HG02763 (cell line): ENCODE measurements around the gene AJAP1.

ENCODE experiments used
- ATAC-seq: cut with Tn5 transposase; IDR thresholded peaks from one replicate; pipeline ENCODE4 v1.9.1; 2021; ENCODE audit warnings: mild to moderate bottlenecking, moderate library complexity; ENCODE audit not compliant: unreplicated experiment

The AJAP1 gene

DNA sequence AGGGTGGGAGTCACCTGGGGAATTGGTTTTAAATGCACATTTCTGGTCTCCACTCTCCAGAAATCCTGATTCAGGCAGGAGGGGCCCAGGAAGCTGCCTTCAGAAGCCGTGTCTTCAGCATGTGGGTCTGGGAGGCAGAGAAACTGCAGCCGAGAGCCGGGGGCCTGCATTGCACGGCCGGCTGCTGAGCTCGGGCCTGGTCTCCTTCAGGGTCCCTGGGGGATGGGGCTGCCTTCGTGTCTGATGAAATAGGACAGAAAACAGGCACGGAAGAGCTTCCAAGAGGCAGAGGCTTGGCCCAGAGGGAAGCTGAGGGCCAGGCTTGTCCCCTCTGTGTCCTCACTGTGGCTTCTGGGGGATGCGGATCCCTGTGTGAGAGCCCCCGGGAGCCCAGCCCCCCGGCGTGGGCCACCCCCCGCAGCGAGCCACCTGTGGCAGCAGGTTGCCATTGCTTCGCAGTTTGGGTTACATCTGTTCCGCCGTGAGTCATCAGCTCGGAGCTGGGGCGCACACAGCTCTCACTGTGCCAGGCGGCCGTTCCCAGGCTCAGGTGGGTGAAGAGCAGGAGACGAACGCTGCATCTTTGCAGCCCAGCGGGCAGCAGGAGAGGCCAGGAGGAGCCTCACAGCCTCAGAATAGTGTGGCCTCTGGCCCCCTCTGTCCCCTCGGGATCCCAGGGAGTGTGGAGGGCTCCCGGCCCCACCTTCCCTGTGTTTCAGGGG lies 72.4 kb downstream of the AJAP1 start:
- ATAC-seq, result no peak

GRCh38 chr1:4728319-4729089 lies 74.1 kb downstream of the AJAP1 start:
- no peak for ATAC-seq

- ATAC-seq, result no peak
Measured at GRCh38 chr1:4729090-4729471, 74.7 kb downstream of the AJAP1 start.

DNA sequence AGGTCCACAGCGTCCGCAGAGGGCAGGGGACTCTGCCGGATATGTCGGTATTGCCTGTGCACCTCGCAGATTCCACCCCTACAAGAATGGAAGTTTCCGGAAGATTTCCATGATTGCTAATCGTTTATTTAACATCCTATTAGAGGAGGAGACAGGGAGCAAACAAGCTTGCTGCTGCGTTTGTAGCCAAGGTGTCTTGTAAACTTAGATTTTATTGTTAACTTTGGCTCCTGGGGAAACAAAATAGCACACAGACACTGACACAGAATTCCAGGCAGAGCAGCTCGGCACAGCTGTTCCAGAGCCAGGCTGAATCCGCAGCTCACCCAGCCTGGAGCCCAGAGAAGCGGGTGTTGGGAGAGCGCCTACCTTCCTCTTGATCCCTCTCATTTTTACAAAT lies 75.7 kb downstream of the AJAP1 start:
- no peak for ATAC-seq

- no peak for ATAC-seq
Measured at GRCh38 chr1:4733446-4734177, 79.2 kb downstream of the AJAP1 start.

DNA sequence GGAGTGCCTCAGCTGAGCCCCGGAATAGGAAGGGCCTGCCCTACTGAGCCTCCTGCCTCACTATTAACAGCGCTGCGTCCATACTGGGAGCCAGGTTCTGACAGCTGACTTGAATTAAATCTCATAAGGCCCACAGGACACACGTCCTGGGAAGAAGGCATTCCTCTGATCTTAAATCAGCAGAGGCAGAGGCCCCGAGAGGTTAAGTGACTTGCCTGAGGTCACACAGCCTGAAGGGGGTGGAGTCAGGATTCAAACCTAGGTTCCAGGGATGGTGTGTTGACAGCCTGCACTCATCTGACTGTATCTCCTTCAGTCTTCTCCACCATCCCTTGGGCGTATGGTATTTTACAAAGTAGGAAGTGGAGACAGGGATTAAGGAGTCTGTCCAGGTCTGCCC lies 79.8 kb downstream of the AJAP1 start:
- no peak for ATAC-seq

DNA sequence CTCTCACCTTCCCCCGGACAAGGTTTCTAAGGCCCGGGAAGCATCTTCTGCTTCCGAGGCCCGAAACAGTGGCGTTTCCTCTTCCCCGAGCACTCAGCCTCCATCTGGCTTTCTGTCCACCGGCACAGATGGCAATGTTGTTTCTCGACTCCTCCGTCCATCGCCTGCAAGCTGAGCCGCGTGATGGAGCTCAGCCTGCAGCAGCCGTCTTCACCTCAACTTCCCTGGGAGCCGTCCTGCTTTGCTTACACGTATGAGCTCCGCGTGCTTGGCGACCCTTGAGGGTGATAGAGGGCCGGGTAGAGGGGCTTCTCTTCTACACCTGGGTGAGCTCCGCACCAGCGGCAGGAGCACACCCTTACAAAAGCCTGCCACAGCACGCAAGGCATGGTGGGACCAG lies 80.4 kb downstream of the AJAP1 start:
- ATAC-seq, result no peak

DNA sequence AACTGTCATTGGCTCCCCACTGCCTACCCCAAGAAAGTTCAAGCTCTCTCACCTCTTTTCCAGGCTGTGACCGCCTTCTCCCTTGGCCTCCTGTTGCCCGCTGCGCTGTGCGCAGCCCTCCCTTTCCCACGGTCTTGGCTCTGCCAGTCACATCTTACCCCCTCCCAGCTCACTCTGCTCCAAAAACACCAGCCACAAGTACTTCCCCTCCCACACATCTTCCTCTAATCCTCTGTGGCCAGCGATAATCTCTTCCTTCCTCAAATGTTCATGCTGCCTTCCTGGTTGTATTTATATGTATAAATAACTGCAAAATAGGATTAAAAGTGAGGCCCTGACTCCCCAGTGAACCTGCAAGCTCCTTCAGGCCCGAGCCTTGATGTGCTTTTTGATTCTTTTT lies 81.8 kb downstream of the AJAP1 start:
- ATAC-seq, result no peak

DNA sequence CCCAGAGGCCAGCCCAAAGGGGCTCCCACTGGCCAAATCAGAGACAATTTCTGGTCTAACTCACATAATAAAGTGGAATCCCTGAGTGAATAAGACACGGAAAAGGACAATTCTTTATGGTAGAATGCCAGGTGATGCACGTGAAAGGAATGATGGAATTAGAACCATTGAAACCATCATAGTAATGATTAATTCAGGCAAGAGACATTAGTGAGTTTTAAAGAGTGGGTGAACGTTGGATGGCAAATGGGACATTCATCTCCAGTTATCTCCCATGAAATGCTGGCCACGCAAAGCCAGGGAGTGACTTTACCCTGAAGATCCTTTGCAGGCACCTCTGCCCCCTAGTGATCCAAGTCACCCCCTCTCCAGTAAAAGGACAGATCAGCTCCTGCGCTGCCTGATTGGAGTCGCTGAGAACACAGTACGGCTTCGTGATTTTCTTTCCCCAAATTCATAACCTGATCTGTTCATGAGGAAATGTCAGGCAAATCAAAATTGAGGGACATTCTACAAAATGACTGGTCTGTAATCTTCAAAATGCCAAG lies 87.5 kb downstream of the AJAP1 start:
- no peak for ATAC-seq

DNA sequence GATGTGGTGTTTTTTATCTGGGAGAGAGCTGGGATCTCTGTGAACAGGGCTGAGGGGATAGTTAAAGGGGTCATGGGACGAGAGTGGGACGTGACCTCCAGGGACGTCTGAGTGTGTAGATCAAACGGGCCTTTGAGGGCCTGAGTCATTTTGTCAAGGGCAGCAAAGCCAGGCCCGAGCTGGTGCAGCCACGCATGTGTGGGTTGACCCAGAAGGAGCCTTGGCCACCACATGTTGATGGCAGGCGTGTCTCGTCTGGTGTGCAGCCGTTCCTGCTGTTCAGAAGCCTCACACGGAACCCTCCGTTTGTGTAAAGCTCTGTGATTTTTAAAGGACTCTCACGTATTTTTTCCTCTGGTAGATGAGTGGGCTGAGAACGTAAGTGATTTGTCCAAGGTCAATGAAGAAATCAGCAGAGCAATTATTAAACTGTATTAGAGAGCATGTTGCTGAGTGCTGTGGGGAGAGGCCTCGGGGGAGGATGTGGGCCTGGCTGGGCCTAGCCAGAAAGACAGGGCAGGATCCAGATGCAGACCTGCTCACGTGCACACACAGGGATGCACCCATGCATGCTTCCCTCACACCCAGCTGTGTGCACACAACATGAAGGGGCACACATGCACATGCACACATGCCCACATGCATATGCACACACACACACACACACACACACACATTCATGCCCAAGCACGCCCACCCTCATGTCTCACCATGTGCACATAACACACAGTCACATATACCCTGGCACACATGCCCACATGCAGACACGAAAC lies 89.8 kb downstream of the AJAP1 start:
- no peak for ATAC-seq

- ATAC-seq, result no peak
Measured at GRCh38 chr1:4745560-4745959, 91.2 kb downstream of the AJAP1 start.

DNA sequence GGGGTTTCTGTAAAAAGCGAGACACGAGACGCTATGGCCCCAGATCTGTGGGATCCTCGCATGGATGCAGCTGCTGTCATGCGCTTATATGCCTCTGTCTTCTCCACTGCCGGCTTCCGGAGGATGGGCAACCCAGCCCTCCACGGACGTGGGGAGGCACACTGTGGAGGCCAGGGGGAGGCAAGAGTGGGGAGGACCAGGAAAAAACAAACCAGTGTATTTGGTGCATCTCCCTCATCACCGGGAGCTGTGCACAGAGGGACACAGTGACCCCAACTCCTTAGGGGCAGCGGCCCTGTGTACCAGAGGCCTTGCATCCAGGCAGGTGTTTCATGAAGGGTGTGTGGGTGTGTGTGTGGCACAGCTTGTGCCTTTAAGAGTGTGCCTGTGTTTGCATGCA lies 95.0 kb downstream of the AJAP1 start:
- ATAC-seq, result no peak

- ATAC-seq, result no peak
Measured at GRCh38 chr1:4750177-4750576, 95.8 kb downstream of the AJAP1 start.

DNA sequence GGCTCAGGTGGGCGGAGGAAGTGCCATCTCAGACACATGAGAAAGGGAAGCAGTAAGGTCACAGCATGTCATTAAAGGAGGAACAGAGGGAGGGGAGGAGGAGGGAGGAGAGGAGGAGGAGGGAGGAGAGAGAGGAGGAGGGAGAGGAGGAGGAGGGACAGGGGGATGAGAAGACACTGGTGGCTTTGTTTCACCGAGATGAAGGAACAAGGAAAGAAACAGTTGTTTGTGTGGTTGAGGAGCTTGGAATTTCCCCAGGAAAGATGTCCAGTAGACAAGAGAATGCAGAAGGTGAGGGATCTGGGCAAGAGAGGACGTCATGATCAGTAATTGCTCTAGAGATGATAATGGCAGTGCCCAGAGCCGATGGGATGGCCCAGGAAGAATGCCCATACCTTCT lies 97.7 kb downstream of the AJAP1 start:
- ATAC-seq, result no peak

GRCh38 chr1:4754816-4755215 lies 100.4 kb downstream of the AJAP1 start:
- no peak for ATAC-seq

DNA sequence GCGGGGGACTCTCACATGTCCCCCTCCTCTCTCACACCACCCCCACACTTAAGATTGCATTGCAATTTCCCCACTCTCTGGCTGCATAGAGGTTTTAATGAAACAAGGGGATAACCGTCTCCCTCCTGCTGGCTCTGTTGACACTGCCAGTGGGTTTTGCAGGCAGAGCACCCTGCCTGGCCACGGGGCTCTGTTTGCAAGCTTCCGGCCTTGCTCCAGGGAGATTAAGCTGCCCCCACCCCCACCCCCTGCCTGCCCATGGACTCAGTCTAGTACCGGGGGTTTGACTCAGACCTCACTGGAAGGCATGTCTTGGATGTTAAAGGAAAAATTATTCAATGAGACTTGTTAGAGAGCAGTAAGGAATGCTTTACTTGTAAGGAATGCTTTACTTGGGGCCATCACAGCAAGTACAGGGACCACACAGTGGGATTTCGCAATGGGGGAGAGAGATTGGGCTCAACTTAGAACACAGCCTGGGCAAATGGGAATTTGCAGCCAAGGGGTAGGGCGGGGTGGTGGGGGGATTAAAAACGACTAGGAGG lies 101.0 kb downstream of the AJAP1 start:
- ATAC-seq, result no peak

- no peak for ATAC-seq
Measured at GRCh38 chr1:4755864-4756504, 101.6 kb downstream of the AJAP1 start.

- no peak for ATAC-seq
Measured at GRCh38 chr1:4756851-4757580, 102.6 kb downstream of the AJAP1 start.

DNA sequence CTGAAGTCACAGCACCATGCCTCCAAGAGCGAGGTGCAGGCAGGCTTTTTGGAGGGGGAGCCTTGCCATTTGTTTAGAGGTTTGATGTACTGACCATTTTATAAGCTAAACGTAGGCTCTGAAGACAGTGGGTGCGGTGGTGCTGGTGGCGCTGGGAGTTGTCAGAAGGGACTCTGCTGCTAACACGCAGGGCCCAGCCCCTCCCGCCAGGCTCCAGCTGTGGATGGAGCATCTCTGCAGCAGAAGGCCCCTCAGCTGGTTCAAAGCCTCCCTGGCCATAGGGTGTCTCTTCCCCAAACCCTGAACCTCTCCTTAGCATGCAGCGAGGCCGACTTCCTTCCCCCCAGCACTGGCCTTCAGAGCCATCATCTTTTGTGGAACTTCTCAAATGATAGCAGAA lies 105.3 kb downstream of the AJAP1 start:
- ATAC-seq, result no peak
